ENCODE data around the gene LRRC28. TPM values are rescaled to one million over a fixed set of nuclear protein-coding genes. Genes with fewer than 3 reads are reported as not detected.

The LRRC28 gene
- polyA plus RNA-seq, 1 of the 3 experiments (the other 2 are of a cell fraction) = 15.2 TPM

- Histone ChIP-seq H3K4me2 (no peak overlapping the region), H3K9ac (no peak overlapping the region), H3K4me3 (ENCODE audit: low read depth in 2 of 2, low read length in 1 of 2) (no peak overlapping the region), H3K9me2 (no peaks in the 10 kb centered on the region), H3K9me3 (no peaks in the 10 kb centered on the region), H3K36me3 (replicated peaks in 1 of 2; ENCODE audit: control insufficient read depth in 1 of 2, insufficient read depth in 2 of 2, low read length in 1 of 2) (no peaks in the 10 kb centered on the region), H2AFZ (ENCODE audit: low read depth) (no peak overlapping the region), H3K27ac (ENCODE audit: low read depth in 2 of 2, low read length in 1 of 2) (no peak overlapping the region), H3K27me3 (ENCODE audit: insufficient read depth) (no peaks in the 10 kb centered on the region), H4K20me1 (ENCODE audit: insufficient read depth) (no peaks in the 10 kb centered on the region), H3K79me2 (ENCODE audit: insufficient read depth) (no peaks in the 10 kb centered on the region), H3K4me1 (ENCODE audit: control insufficient read depth in 1 of 2, insufficient read depth in 2 of 2, low read depth in 1 of 2, low read length in 1 of 2) (peaks cover 0 to 10% of the 10 kb centered on the region in 2 experiments; a peak in 1 of 4 replicates), H3F3A (replicated peaks; ENCODE audit: insufficient read depth) (no peaks in the 10 kb centered on the region)
- ChIA-PET POLR2A (no interaction called here), CTCF (interaction anchor here (1.3 to 3.0 kb wide), 4 partner anchors 10 to 419 kb away, joined by 3 to 15 read pairs (median 4); no protein-coding TSS in a partner anchor)
- WGBS (ENCODE audit: low lambda C conversion rate) = 96% methylated on average over 8 of the region's 8 CpGs
- no peak for TF ChIP-seq CHD2 (IDR thresholded peaks at IDR 0.05; ENCODE audit: low read length, partially characterized antibody)
- TF ChIP-seq CTCF (IDR thresholded peaks at IDR 0.05) = no peak
- DNase-seq = no peak
Observed at GRCh38 chr15:99333981-99334380, 82.7 kb downstream of the LRRC28 start.

GRCh38 chr15:99335508-99335907 is 84.2 kb downstream of the LRRC28 start:
- H3K79me2 ChIP-seq (ENCODE audit: insufficient read depth) = no peaks in the 10 kb centered on the region
- H3K4me3 ChIP-seq (ENCODE audit: low read depth in 2 of 2, low read length in 1 of 2) = no peak overlapping the region
- H3F3A ChIP-seq (replicated peaks; ENCODE audit: insufficient read depth) = peaks cover 4% of the 10 kb centered on the region
- no peak overlapping the region for H2AFZ ChIP-seq (ENCODE audit: low read depth)
- no peak for DNase-seq
- ChIA-PET CTCF (interaction anchor here (1.3 to 3.0 kb wide), 5 partner anchors 9 to 369 kb away, joined by 3 to 15 read pairs (median 3); no protein-coding TSS in a partner anchor), POLR2A (no interaction called here)
- no peaks in the 10 kb centered on the region for H3K27me3 ChIP-seq (ENCODE audit: insufficient read depth)
- H4K20me1 ChIP-seq (ENCODE audit: insufficient read depth) = no peaks in the 10 kb centered on the region
- no peak overlapping the region for H3K9ac ChIP-seq
- no peaks in the 10 kb centered on the region for H3K36me3 ChIP-seq (replicated peaks in 1 of 2; ENCODE audit: control insufficient read depth in 1 of 2, insufficient read depth in 2 of 2, low read length in 1 of 2)
- H3K27ac ChIP-seq (ENCODE audit: low read depth in 2 of 2, low read length in 1 of 2) = no peak overlapping the region
- TF ChIP-seq MXI1 (IDR thresholded peaks at IDR 0.05; ENCODE audit: low read depth, low read length) = no peak
- no peak for TF ChIP-seq TEAD4 (IDR thresholded peaks at IDR 0.05; ENCODE audit: borderline replicate concordance, insufficient read depth)
- TF ChIP-seq MAX (IDR thresholded peaks at IDR 0.05; ENCODE audit: low read depth) = no peak
- no peak for TF ChIP-seq EP300 (IDR thresholded peaks at IDR 0.05; ENCODE audit: borderline replicate concordance in 1 of 2, low read depth in 1 of 2, low read length in 1 of 2)
- no peak for TF ChIP-seq NFIC (IDR thresholded peaks at IDR 0.05; ENCODE audit: borderline replicate concordance)
- TF ChIP-seq FOXM1 (IDR thresholded peaks at IDR 0.05; ENCODE audit: low read depth) = no peak
- no peak for TF ChIP-seq PBX3 (IDR thresholded peaks at IDR 0.05)
- TF ChIP-seq USF1 (IDR thresholded peaks at IDR 0.05; ENCODE audit: borderline replicate concordance, low read depth) = no peak
- no peak for TF ChIP-seq GATA2 (CRISPR knock-in tag; IDR thresholded peaks at IDR 0.05)
- no peak for TF ChIP-seq IRF3 (IDR thresholded peaks at IDR 0.05; ENCODE audit: low read depth, low read length)
- no peak for TF ChIP-seq FOXJ3 (CRISPR knock-in tag; IDR thresholded peaks at IDR 0.05)
- no peak for TF ChIP-seq FOSL2 (IDR thresholded peaks at IDR 0.05; ENCODE audit: borderline replicate concordance, low read depth)
- no peak for TF ChIP-seq RAD21 (IDR thresholded peaks at IDR 0.05; ENCODE audit: low read length)
- TF ChIP-seq RFX5 (IDR thresholded peaks at IDR 0.05; ENCODE audit: low read length) = no peak
- no peak for TF ChIP-seq EZH2phosphoT487 (IDR thresholded peaks at IDR 0.05; ENCODE audit: borderline replicate concordance, low read depth)
- H3K9me2 ChIP-seq = no peaks in the 10 kb centered on the region
- peaks cover 0 to 11% of the 10 kb centered on the region in 2 experiments; a peak in 1 of 4 replicates for H3K4me1 ChIP-seq (ENCODE audit: control insufficient read depth in 1 of 2, insufficient read depth in 2 of 2, low read depth in 1 of 2, low read length in 1 of 2)
- H3K4me2 ChIP-seq = no peak overlapping the region
- no peaks in the 10 kb centered on the region for H3K9me3 ChIP-seq
